ENCODE measurements around the gene TPCN2.

The TPCN2 gene

DNA sequence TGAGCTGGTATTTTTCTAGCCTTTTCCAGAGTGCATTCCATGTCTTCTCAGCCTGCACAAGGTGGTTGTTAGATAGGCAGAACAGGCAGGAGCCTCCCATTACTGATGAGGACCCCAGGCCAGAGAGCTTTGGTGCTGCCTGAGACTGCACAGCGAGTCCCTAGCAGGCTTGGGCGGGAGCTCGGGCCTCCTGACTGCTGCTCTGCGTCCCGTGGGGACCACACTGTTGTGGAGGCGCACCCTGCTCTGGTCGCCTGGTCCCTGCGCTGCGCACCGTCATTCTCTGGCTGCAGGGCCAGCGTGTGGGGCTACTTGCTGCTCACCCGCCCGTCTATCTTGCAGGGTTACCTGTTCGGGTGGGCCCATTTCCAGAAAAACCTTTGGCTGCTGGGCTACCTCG, 8.5 kb downstream of the TPCN2 start:
- no peak for FAIRE-seq
- DNase-seq (ENCODE audit: low spot score) = no peak

DNA sequence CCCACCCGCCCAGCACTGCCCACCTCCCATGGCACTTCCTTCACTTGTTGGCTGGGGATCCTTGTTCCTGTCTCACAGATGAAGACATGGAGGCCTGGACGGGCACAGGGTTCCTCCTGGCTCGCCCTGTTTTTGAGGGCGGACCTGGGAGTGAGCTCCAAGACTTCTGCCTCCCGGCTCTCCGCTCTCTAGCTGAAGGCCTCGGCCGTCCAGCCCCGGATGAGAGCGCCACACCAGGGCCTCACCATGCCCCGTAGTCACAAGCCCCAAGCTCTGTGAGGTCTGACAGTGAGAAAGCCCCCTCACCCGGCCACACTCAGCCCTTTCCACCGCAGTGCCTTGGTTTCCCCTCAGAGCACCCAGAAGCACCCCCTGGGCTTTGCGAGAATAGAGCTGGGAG, 9.1 kb downstream of the TPCN2 start:
- FAIRE-seq = no peak
- no peak for DNase-seq (ENCODE audit: low spot score)

DNA sequence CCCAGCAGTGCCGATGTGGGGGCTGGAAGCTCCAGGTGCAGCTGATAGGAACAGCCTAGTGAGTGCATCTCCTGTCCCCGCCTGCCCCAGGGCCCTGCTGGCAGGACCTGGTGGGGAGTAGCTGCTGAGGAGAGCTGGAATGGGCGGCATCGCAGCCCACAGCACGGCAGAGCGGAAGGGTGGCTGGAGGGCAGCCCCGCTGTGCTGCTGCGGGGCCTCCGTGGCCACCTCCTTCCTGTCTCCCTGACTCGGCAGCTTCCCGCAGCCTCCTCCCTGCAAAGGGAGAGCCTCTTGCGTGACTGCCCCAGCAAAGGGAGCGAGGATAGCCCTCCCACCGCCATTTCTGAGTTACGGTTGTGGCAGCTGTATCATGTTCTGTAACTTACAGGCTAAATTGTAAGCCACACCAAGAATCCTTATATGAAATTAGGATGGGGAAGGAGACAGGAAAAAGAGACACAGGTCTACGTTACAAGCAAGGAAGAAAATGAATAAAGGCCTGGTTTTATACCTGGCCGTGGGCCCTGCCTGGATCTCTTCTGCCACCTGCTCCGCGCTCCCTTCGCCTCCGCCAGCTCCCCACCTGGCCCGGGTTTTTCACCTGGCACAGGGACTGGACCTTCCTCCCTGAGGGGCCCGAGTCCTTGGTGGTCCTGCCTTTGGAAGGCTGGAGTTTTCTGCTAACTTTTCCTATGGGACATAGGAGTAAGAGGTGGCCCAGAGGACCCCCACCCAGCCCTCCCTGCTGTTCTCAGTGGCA, 10.0 kb downstream of the TPCN2 start:
- no peak for FAIRE-seq

DNA sequence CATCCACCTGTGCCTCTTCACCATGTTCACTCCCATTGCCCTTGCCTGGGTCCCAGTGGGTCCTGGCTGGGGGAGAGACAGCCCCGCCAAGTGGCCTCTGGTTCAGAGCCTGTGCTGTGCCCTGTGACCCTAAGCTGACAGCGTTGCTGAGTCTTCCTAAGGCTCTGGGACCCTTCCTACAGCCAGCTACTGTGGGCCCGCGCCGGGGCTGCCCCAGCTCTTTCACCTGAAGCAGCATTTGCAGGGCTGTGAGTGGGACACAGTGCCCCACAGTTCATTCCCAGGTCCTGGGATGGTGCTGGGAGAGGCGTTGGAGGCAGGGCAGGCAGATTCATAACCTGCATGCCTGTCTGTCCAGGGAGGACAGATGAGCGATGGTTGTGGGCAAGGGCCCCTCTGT, 10.7 kb downstream of the TPCN2 start:
- no peak for FAIRE-seq

More for the DNA sequence above, 10.0 kb downstream of the TPCN2 start:
- no peak for DNase-seq (ENCODE audit: low spot score)

DNA sequence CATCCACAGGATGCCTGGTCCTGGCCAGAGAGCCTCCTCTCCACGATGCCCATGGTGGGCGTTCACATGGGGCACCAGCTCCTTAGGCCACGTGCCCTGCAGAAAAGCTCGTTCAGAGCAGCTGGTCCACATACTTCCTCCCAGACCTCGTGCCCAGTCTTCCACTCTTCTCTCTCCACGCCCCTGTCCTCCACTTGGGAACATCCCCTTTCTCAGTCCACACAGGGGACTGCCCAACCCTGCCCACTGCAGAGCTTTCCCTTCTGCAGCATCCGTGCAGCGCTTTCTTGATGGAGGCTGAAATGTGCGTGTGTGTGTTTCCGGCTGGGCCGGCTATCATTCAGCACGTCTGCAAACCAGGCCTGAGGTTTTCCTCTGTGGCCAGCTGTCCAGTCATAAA, 11.3 kb downstream of the TPCN2 start:
- FAIRE-seq = no peak

More for the DNA sequence above, 10.7 kb downstream of the TPCN2 start:
- no peak for DNase-seq (ENCODE audit: low spot score)

DNA sequence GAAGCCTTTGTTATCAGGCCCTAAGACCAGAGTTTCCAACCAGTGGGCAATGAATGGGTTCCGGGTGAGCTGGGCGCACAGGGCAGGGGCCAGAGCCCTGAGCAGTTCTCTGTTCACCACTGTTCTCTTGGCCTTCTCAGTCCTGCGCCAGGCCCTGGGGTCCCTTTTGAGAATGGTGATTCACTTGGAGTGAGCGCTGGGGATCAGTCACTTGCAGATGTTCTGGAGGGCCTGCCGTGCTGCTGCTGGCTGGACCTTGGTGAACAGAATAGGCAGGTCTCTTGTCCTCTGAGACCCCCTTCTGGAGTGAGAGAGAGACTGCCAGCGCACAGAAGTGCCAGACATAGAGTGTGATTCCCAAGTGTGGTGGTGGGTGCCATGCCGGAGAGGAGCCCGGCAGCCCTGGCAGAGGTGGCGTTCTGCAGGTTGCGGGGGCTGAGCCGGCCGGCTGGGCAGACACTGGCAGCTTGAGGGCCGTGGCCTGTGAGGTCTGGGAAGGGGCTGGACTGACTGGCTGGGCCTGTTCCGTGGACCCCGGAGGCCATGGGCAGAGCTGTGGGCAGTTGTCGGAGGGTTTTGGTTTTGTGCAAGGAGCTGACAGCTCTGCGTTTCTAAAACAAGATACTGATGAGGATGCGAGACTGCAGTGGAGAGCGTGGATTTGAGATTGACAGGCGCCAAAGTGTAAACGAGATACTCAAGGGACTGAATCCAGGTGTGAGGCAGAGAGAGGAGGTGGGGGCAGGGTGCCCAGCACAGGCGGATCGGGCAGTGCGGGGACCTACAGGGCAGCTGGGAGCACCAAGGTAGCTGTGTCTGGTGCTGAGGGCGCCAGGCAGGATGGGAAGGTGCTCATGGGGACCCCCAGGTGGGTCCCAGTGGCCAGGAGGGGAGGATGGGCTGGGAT, 12.3 kb downstream of the TPCN2 start:
- DNase-seq (ENCODE audit: low spot score) (no peak), FAIRE-seq (no peak)

More for the DNA sequence above, 11.3 kb downstream of the TPCN2 start:
- DNase-seq (ENCODE audit: low spot score) = no peak

DNA sequence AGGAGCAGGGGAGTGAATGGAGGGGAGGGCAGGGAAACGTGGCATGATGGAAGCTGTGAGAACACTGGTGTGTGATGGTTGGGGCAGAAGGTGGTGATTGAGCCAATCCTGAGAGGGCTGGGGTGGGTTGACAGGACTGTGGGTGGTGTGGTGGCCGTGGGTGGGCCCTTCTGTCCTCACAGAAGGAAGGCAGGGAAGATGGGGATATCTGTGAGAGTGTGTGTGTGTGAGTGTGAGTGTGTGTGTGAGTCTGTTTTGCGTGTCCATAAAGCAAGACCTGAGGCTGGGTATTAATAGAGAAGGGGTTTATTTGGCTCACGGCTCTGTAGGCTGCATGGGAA, 13.0 kb downstream of the TPCN2 start:
- no peak for DNase-seq (ENCODE audit: low spot score)
- FAIRE-seq = no peak

DNA sequence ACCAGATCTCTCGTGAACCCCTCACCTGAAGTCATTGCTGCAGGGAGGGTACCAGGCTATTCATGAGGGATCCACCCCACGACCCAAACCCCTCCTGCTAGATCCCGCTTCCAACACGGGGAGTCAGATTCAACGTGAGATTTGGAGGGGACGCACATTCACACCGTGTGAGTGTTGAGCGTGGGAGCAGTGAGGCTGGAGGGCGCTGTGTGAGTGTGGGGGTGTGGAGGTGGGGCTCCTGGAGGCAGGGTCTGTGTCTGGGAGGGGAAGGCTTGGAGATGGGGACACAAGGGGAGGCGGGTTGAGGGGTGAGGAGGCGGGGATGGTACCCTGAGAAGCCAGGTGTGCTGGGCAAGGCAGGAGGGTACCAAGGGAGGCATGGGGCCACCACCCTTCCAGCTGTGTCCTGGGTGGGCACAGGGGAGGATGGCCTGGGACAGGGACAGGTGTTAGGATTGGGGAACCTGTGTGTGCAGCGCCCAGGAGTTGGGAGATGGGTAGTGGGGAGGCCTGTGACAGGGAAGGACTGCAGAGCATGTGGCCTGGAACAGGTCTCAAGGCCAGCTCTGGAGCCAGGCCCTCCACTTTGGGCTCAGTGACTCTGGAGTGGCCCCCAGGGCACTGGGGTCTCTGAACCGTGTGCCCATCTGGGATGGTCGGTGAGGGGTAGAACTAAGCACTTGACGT, 13.6 kb downstream of the TPCN2 start:
- DNase-seq (ENCODE audit: low spot score) (no peak), FAIRE-seq (no peak)

DNA sequence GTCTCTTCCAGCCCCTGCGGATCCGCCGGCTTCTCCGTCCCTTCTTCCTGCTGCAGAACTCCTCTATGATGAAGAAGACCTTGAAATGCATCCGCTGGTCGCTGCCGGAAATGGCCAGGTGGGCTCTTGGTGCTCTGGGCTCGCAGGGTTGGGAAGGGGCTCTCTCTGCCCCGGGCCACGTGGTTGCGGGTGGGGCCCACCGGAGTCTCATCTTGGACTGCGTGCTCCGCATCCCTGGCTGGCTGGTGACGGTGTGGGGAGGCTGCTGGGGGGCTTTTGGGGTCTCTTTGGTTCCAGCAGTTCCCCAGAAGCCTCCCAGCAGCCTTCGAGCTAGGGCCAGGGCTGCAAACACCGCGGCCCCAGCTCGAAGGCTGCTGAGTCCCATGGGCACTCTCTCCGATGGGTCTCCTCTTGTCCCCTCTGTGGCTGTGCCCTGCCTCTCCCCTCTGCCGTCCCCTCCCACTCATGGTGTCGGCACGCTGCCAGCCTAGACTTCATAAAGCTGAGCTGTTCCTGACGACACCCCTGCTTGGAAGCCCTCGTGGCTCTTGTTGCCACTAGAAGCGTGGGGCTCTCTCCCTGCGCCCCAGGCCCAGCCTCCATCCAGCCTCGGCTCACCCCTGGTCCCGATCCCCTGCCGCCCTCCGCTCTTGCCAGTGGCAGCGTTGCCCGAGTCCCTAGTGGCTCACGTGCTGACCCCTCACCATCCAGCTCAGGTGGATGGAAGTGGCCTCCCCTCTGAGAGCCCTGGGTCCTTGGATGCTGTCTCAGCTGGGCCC, 14.3 kb downstream of the TPCN2 start:
- no peak for DNase-seq (ENCODE audit: low spot score)
- no peak for FAIRE-seq

DNA sequence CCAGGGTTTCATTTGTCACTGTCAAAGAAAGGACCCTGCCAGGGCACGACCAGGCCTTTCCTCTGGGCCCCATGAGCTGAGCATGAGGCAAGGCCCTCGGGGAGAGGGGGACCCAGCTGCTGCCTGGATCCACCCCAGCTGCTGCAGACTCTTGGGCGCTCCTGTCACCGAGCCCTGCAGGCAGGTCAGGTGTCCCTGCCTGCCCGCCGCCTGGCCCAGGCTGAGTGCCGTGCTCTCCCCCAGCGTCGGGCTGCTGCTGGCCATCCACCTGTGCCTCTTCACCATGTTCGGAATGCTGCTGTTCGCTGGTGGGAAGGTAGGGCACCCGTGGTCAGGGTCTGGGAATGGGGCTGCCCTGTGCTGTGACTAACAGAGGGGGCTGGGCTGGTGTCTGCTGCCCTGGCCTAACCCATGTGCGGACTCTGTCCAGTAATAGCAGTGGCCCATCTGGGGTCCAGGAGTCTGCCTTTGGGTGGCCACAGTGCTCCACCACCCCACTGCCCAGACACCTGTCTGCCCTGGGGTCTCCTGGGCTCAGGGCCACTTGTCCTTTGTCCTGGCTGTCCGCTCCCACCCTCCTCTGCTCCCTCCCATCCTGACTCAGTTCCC, 15.0 kb downstream of the TPCN2 start:
- no peak for DNase-seq (ENCODE audit: low spot score)
- no peak for FAIRE-seq

DNA sequence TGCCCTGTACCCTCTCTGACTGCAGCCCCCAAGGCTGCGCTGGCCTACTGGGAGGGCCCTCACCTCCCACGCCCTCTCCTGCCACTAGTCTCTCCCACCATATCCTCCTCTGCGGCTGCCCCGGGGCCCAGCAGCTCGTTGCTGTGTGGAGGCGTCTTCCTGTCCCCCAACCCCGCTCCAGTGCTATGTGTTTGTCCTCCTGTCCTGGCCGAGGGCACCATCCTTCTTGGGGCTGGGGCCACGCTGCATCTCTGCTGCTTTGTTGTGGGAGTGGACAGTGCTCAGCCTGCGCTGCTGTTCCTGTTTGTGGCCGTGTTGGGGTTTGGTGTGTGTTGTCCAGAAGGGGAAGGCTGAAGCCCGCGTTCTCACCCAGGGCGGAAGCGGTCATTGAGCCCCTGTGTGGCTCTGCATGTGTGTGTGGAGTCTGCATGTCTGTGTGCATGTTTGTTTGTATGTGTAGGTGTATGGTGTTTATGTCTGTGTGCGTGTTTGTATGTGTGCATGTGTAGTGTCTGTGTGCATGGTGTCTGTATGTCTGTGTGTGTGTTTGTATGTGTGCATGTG, 15.7 kb downstream of the TPCN2 start:
- FAIRE-seq (no peak), DNase-seq (ENCODE audit: low spot score) (no peak)

DNA sequence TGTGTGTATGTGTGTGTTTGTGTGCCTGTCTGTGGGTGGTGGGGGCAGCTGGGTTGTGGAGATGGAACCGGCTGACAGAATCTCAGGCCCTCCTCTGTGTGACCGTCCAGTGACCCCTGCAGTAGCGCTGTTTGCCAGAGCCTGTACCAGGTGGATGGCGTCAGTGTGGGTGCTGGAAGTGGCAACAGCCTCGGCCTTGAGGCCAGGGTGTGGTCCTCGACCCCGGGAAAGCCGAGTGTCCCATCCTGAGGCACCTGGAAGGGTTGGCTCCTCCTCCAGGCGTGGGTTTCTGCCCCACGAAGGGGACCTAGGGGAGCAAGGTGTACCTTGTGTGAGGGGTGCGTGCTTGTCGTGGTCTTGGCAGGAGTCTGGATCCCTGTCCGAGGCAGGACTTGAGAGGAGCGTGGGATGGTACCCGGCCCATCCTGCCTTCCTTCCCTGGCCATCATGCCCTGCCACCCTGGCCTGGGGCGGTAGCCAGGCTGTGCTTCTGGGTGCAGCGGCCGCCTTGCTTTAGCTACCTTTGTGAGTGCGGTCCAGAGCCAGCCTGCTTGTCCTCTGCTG, 16.5 kb downstream of the TPCN2 start:
- DNase-seq (ENCODE audit: low spot score) (no peak), FAIRE-seq (no peak)

DNA sequence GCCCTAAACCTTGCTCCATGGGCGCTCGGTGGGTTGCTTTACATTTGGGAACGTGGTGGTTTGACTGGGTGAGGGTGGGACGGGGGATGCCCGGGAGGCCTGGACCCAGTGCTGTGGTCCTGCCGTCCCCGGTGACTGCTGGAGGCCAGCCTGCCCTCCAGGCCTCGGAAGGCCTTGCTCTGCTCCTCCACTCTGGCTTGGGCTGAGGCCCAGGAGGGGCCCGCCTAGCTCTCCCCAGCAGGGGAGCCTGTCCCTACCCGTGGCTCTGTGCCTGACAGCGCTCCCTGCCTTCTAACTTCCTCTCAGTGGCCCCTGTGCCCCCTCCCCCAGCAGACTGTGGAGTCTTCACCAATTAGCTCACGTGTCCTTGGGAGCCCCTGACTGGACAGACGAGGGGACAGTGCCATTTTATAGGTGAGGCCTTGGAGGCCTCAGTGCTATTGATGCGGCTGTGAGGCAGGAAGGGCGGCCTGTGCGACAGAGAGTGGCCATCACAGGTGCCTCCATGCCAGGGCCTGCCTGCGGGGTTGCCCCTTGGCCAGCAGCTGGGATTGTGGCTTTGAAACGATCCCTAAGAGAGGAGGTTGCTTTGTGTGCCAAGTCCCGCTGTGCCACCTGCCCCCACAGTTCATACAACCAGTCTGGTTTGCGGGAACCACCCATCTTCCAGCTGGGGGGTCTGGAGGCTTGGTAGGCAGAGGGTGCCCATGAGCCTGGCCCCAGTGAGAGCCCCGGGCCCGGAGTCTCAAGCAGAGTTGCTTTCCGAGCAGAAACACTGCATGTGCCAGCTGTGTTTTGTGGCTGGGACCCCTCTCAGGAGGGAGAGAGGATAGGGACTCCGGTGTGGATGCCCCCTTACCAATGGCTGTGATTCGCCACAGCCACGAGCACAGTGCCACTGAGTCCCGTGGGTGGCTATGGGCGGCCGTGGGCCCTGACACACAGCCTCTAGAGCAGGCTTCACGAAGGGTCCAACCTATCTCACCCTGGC, 17.7 kb downstream of the TPCN2 start:
- DNase-seq (ENCODE audit: low spot score) (no peak), FAIRE-seq (no peak)

DNA sequence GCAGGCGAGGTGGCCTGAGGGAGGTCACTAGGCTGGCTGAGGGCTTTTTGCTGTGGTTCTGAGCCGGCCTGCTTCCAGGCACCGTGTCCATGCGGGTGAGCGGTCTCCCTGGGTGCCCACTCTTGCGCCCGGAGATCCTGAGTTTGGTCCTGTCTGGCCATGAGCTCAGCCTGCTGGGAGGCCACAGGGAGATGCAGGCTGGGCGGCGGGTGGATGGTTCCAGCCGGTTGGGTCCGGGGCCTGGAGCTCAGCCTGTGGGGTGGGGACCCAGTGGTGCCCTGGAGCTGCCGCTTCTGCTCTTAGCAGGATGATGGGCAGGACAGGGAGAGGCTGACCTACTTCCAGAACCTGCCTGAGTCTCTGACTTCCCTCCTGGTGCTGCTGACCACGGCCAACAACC, 18.5 kb downstream of the TPCN2 start:
- DNase-seq (ENCODE audit: low spot score) = no peak
- no peak for FAIRE-seq

DNA sequence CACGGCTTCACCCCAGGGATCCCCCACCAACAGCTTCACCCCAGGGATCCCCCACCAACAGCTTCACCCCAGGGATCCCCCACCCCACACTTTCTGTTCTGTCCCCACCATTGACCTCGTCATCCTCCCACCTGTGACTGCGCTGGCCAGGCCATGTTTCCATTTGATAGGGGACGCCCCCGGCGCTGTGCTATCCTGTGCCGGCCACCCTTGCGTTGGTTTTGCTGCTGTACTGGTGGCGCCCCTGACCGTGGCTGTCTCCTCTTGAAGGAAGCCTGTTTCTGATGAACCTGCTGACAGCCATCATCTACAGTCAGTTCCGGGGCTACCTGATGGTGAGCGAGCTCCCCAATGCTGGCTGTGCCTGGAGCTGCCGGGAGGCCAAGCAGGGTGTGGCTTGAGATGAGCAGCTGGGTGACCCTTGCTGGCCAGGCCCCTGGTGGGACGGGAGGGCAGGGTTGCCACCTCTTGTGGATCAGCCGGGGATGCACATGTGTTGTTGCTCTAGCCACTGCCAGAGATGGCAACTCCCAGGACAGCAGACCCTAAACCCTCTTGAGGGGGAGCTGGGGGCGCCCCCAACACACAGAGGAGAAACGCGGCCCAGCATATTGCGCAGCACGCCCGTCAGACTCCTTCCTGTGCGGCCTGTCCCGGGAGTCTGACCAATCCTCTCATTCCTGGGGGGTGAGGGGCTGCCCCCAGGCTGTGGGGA, 22.5 kb downstream of the TPCN2 start:
- no peak for FAIRE-seq

DNA sequence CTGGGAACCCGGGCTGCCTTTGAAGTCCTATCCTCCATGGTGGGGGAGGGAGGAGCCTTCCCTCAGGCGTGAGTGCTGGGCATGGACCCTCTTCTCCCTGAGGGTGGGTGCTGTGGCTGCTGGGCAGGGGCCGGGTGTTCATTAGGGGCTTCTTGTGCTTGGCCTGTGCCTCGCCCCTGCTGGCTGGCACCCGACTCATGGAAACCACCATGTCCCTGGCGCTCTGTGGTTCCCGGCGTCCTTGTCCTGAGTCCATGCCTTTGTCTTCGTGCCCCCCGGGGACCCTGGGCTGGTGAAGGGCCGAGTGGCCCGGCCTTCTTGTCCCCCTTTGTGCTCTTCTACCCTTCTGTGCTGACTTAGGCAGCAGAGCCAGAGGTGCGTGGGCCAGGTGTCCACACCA, 23.2 kb downstream of the TPCN2 start:
- DNase-seq (ENCODE audit: low spot score) (no peak), FAIRE-seq (no peak)

More for the DNA sequence above, 22.5 kb downstream of the TPCN2 start:
- no peak for DNase-seq (ENCODE audit: low spot score)

DNA sequence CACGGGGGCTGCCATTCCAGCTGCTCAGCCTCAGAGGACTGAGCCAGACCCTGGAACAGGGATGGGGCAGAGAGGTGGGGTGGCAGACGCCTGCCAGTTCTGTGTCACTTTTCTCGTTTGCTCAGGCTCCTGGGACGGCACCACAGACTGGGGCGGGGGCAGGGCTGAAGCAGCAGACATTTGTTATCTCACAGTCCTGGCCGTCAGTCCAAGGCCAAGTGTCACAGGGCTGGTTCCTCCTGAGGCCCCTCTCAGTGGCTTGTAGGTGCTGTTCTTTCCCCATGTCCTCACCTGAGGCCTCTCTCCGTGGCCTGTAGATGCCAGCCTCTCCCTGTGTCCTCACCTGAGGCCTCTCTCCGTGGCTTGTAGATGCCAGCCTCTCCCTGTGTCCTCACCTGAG, 24.7 kb downstream of the TPCN2 start:
- DNase-seq (ENCODE audit: low spot score) = no peak
- FAIRE-seq = no peak

DNA sequence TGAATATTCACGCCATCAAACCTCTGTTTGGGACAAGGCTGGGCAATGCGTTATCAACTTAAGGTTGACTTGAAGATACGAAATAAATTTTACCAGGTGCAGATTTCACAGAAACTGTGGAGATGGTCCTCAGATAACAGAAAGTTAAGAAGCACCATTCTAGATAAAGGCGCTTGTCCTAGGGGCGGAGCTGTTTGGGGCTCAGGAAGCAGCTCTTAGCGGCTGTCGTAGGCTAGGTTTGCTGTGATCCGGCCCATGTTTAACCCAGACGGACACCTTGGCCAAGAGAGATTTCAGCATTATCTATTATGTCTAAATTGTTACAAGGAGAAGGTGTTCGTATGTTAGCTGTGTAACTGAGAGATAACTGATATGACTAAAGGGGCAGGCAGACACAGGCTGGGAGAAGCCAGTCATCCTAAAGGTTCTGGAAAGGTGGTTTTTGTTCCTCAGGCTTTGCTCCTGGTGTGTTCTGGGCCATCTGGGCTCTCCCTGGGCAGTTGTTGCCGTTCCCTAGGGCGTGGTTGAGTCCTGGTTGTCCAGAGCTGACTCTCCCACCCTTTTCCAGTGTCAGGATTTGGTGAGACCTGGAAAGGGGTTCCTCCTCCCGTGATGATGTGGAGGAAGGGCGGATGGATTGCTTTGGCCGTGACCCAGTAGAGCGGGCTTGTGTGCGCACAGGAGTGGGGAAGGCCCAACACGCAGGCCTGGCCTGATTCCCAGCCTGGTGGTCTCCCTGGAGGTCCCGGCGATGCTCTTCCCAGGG, 25.8 kb downstream of the TPCN2 start:
- DNase-seq (ENCODE audit: low spot score) = no peak
- FAIRE-seq = no peak
